K562 (cell line): ENCODE data around the gene HMCN1. TPM values are rescaled to one million over a fixed set of nuclear protein-coding genes. Genes with fewer than 3 reads are reported as not detected.
A peak's percentile ranks its signal among the peaks of the same experiment; 100 is the strongest.

Experiments used
- ADNP ChIP-seq: fragments of 200-800 bp; sonication (Bioruptor generic); IDR thresholded peaks from 2 replicates; pipeline ENCODE4 v1.6.1; 2016; ENCODE audit warnings: missing genetic modification characterization, missing compliant biosample characterization
- CBX1 ChIP-seq: sonication (generic); IDR thresholded peaks from 2 replicates; pipeline ENCODE4 v1.6.1; 2016; ENCODE audit warnings: antibody characterized with exemption, low read depth, mild to moderate bottlenecking
- CHD4 ChIP-seq: fragments of 200-600 bp; sonication (generic); IDR thresholded peaks from 3 replicates; pipeline ENCODE4 v1.6.1; 2012; ENCODE audit warnings: low read depth, mild to moderate bottlenecking, mixed read lengths, low read length, inconsistent platforms; ENCODE audit not compliant: insufficient read depth, insufficient replicate concordance, poor library complexity, severe bottlenecking
- CHD7 ChIP-seq: fragments of 200-600 bp; sonication (generic); IDR thresholded peaks from one replicate; pipeline ENCODE4 v1.6.1; 2012; ENCODE audit warnings: mild to moderate bottlenecking, low read depth, low read length, inconsistent platforms
- COPS2 ChIP-seq: fragments of 450-650 bp; conservative IDR thresholded peaks from 2 replicates; pipeline ENCODE4 v1.6.1; 2016; ENCODE audit warnings: mild to moderate bottlenecking, moderate library complexity
- HSF4 ChIP-seq: fragments of 250-450 bp; sonication (Bioruptor Pico); IDR thresholded peaks from 2 replicates; pipeline ENCODE4 v2.1.2; 2022; ENCODE audit warnings: mild to moderate bottlenecking, moderate library complexity, borderline replicate concordance
- RNF219 ChIP-seq: fragments of 250-450 bp; sonication (Bioruptor Pico); IDR thresholded peaks from 2 replicates; pipeline ENCODE4 v1.5.0; 2022; ENCODE audit warnings: mild to moderate bottlenecking
- ZNF165 ChIP-seq: fragments of 250-450 bp; sonication (Bioruptor Pico); IDR thresholded peaks from 2 replicates; pipeline ENCODE4 v1.4.0; 2020; ENCODE audit warnings: borderline replicate concordance
- polyA plus RNA-seq, 8 experiments: library from polyadenylated mRNA; depleted of rRNA in 4 of 8; stranded (reverse) in 5 of 8; unstranded in 3 of 8; fragments of >200 nt; fragmentation: Nextera tagmentation in 2 of 8; fragmentation: Illumina TruSeq in 1 of 8; extraction: Ambion mirVana in 2 of 8; extraction: Trizol in 1 of 8; gene quantifications; 2 replicates each; pipeline versions ENCODE4 v1.2.1 to v1.2.3, GENCODE V29; 2011 to 2014; ENCODE audit warnings: inconsistent platforms in 1 of 8, missing spikeins in 1 of 8
- total RNA-seq, 7 experiments: library from RNA; depleted of rRNA in 6 of 7; stranded (reverse); fragments of >200 nt in 6 of 7; fragmentation: Illumina TruSeq in 2 of 7; extraction: Trizol in 2 of 7; gene quantifications; 2 replicates each; pipeline versions ENCODE4 v1.2.1 to v1.2.3, GENCODE V29; 2011 to 2021; ENCODE audit warnings: low replicate concordance in 1 of 7

Gene HMCN1
- total and polyA plus RNA-seq, 9 of the 15 experiments (the other 6 are each of a cell fraction or from before 2014, with no cell fraction given) = 0.07 to 0.36 (median 0.21) TPM

GRCh38 chr1:186082235-186082937 is 348.2 kb downstream of the HMCN1 start (continued):
- TF ChIP-seq COPS2 (no peak), ADNP (tag) (no peak), CHD7 (no peak), CBX1 (peak; percentile 65; the same call in 1 of the 2 replicates), CHD4 (no peak), HSF4 (no peak), ZNF165 (CRISPR knock-in tag) (no peak), RNF219 (no peak)
